ENCODE measurements around the gene GSTT2. TPM values are rescaled to one million over a fixed set of nuclear protein-coding genes. Genes with fewer than 3 reads are reported as not detected.

The GSTT2 gene
- total and polyA plus RNA-seq, 10 donors = 0.16 to 1.3 (median 0.44) TPM; not detected in 5

GRCh38 chr22:24028533-24028932 lies 48.6 kb downstream of the GSTT2 start:
- Histone ChIP-seq H3K4me3 (no peak overlapping the region), H3K4me1 (peaks cover 0 to 37% (median 5%) of the 10 kb centered on the region in 6 donors), H3K27me3 (replicated peaks in 1 of 7) (no peaks in the 10 kb centered on the region), H3K9me3 (no peaks in the 10 kb centered on the region), H3K36me3 (peaks cover 0 to 22% (median 0%) of the 10 kb centered on the region in 6 donors), H3K27ac (no peak overlapping the region)
- intact Hi-C loops (cut with DNase I; ENCODE audit: low total_unique reads) = no loop called here
- no peak for DNase-seq
- TF ChIP-seq POLR2A (IDR thresholded peaks at IDR 0.05) (no peak), POLR2AphosphoS5 (IDR thresholded peaks at IDR 0.05) (no peak), CTCF (IDR thresholded peaks at IDR 0.05 in 8 of 11, conservative IDR thresholded peaks at IDR 0.05 in 3 of 11) (no peak)
- 15 to 25% (median 20%) methylated on average over 2 of the region's 2 CpGs for WGBS, 5 donors

- intact Hi-C loops (cut with DNase I; ENCODE audit: low total_unique reads) = no loop called here
- TF ChIP-seq POLR2AphosphoS5 (IDR thresholded peaks at IDR 0.05) = no peak
- no peak for TF ChIP-seq CTCF (IDR thresholded peaks at IDR 0.05 in 8 of 11, conservative IDR thresholded peaks at IDR 0.05 in 3 of 11)
- TF ChIP-seq POLR2A (IDR thresholded peaks at IDR 0.05) = no peak
- no peak overlapping the region for H3K27ac ChIP-seq
- no peak overlapping the region for H3K4me3 ChIP-seq
- no peak for DNase-seq
- 83 to 100% (median 95%) methylated on average over 3 of the region's 3 CpGs for WGBS, 5 donors
- H3K9me3 ChIP-seq = no peaks in the 10 kb centered on the region
- peaks cover 0 to 40% (median 5%) of the 10 kb centered on the region in 6 donors for H3K4me1 ChIP-seq
- H3K36me3 ChIP-seq = peaks cover 0 to 22% (median 0%) of the 10 kb centered on the region in 6 donors
- no peaks in the 10 kb centered on the region for H3K27me3 ChIP-seq (replicated peaks in 1 of 7)
These were observed 49.4 kb downstream of the GSTT2 start for GRCh38 chr22:24029304-24029703.

DNA sequence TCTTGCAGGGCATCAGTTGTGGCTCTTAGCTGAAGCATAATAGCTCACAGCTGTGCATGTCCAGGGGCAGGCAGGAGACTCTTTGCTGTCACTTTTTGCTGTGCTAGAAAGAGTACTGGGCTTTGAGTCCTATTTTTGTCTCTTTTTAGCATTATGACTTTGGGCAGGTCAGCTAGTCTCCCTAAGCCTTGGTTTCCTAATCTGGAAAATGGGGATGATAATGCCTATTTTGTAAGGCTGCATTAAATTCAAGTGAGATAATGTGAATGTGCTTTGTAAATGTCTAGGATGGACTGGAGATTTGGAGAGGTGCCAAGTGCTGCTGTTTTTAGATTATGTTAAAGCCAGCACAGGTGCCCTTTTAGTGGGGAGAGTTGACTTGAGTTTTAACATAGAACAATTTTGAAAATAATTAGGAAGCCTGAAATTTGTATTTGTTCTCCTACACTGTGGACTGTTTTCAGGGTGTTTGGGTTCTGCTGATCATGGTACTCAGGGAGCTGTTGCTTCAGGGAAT lies 50.3 kb downstream of the GSTT2 start:
- Histone ChIP-seq H3K27me3 (replicated peaks in 1 of 7) (no peaks in the 10 kb centered on the region), H3K27ac (no peak overlapping the region), H3K4me1 (peaks cover 0 to 44% (median 5%) of the 10 kb centered on the region in 6 donors), H3K9me3 (no peaks in the 10 kb centered on the region), H3K36me3 (peaks cover 0 to 23% (median 0%) of the 10 kb centered on the region in 6 donors), H3K4me3 (no peak overlapping the region)
- intact Hi-C loops (cut with DNase I; ENCODE audit: low total_unique reads) = no loop called here
- DNase-seq = no peak
- TF ChIP-seq CTCF (IDR thresholded peaks at IDR 0.05 in 8 of 11, conservative IDR thresholded peaks at IDR 0.05 in 3 of 11) = no peak

Other genes starting within 250 kb of the GSTT2 start
- gene ZNF70, start 229.0 kb upstream of the GSTT2 start, total RNA-seq = 1 to 10 TPM; 5.0 to 7.4 (median 6.0) TPM
- 1 to 10 TPM in 1 of 3 donors, under 1 TPM in 2; 0.55 to 1.3 (median 0.72) TPM for gene ZNF70, start 229.0 kb upstream of the GSTT2 start, polyA plus RNA-seq
- 100 to 1,000 TPM in 1 of 7 donors, 10 to 100 TPM in 6; 24.9 to 103 (median 49.5) TPM for gene VPREB3, start 225.7 kb upstream of the GSTT2 start, total RNA-seq
- gene VPREB3, start 225.7 kb upstream of the GSTT2 start, polyA plus RNA-seq = 100 to 1,000 TPM; 315 to 472 (median 377) TPM
- under 1 TPM in 4 of 7 donors, not detected in 3; 0.44 to 0.97 (median 0.76) TPM for gene C22orf15, start 217.1 kb upstream of the GSTT2 start, total RNA-seq
- gene C22orf15, start 217.1 kb upstream of the GSTT2 start, polyA plus RNA-seq = 1 to 10 TPM in 1 of 3 donors, under 1 TPM in 2; 0.29 to 1.4 (median 0.59) TPM
- 100 to 1,000 TPM in 1 of 7 donors, 10 to 100 TPM in 6; 16.8 to 101 (median 83.4) TPM for gene CHCHD10, start 212.2 kb upstream of the GSTT2 start, total RNA-seq
- 100 to 1,000 TPM; 117 to 189 (median 167) TPM for gene CHCHD10, start 212.2 kb upstream of the GSTT2 start, polyA plus RNA-seq
- 10 to 100 TPM in 1 of 7 donors, 1 to 10 TPM in 5, under 1 TPM in 1; 0.66 to 11.0 (median 3.3) TPM for gene MMP11, start 207.3 kb upstream of the GSTT2 start, total RNA-seq
- gene MMP11, start 207.3 kb upstream of the GSTT2 start, polyA plus RNA-seq = 1 to 10 TPM; 4.4 to 6.8 (median 4.7) TPM
- 100 to 1,000 TPM in 2 of 7 donors, 10 to 100 TPM in 5; 72.8 to 166 (median 84.6) TPM for gene SMARCB1, start 193.2 kb upstream of the GSTT2 start, total RNA-seq
- 100 to 1,000 TPM in 1 of 3 donors, 10 to 100 TPM in 2; 64.2 to 100 (median 86.9) TPM for gene SMARCB1, start 193.2 kb upstream of the GSTT2 start, polyA plus RNA-seq
- gene DERL3, start 141.1 kb upstream of the GSTT2 start, total RNA-seq = 10 to 100 TPM; 10.2 to 62.8 (median 30.4) TPM
- gene DERL3, start 141.1 kb upstream of the GSTT2 start, polyA plus RNA-seq = 10 to 100 TPM; 16.1 to 18.8 (median 17.9) TPM
- 10 to 100 TPM; 12.0 to 21.7 (median 16.9) TPM for gene SLC2A11, start 122.3 kb upstream of the GSTT2 start, total RNA-seq
- 10 to 100 TPM; 15.6 to 23.5 (median 16.2) TPM for gene SLC2A11, start 122.3 kb upstream of the GSTT2 start, polyA plus RNA-seq
- 100 to 1,000 TPM; 168 to 346 (median 211) TPM for gene MIF, start 85.8 kb upstream of the GSTT2 start, total RNA-seq
- 100 to 1,000 TPM; 421 to 580 (median 501) TPM for gene MIF, start 85.8 kb upstream of the GSTT2 start, polyA plus RNA-seq
- gene GSTT2B, start 18.9 kb upstream of the GSTT2 start, total RNA-seq = 10 to 100 TPM in 1 of 7 donors, 1 to 10 TPM in 6; 2.0 to 11.6 (median 3.7) TPM
- 10 to 100 TPM in 1 of 3 donors, 1 to 10 TPM in 2; 4.7 to 11.6 (median 6.6) TPM for gene GSTT2B, start 18.9 kb upstream of the GSTT2 start, polyA plus RNA-seq
- gene DDTL, start 13.2 kb upstream of the GSTT2 start, total RNA-seq = 1 to 10 TPM in 6 of 7 donors, not detected in 1; 2.3 to 5.0 (median 2.3) TPM
- gene DDTL, start 13.2 kb upstream of the GSTT2 start, polyA plus RNA-seq = 1 to 10 TPM; 1.0 to 3.0 (median 1.5) TPM
- gene DDT, start 5.7 kb upstream of the GSTT2 start, total RNA-seq = 100 to 1,000 TPM in 1 of 7 donors, 10 to 100 TPM in 6; 63.4 to 112 (median 67.8) TPM
- gene DDT, start 5.7 kb upstream of the GSTT2 start, polyA plus RNA-seq = 100 to 1,000 TPM; 138 to 224 (median 154) TPM
- gene GSTT4, start 25.3 kb downstream of the GSTT2 start, total RNA-seq = not detected
- gene GSTT4, start 25.3 kb downstream of the GSTT2 start, polyA plus RNA-seq = not detected
- 10 to 100 TPM; 51.3 to 89.5 (median 74.9) TPM for gene CABIN1, start 31.2 kb downstream of the GSTT2 start, total RNA-seq
- 10 to 100 TPM; 25.5 to 44.1 (median 39.6) TPM for gene CABIN1, start 31.2 kb downstream of the GSTT2 start, polyA plus RNA-seq
- 1 to 10 TPM; 1.4 to 9.0 (median 3.2) TPM for gene SUSD2, start 201.4 kb downstream of the GSTT2 start, total RNA-seq
- 1 to 10 TPM; 2.2 to 4.0 (median 3.6) TPM for gene SUSD2, start 201.4 kb downstream of the GSTT2 start, polyA plus RNA-seq